Panc1 (cell line): ENCODE measurements around the gene OSBPL10. TPM values are rescaled to one million over a fixed set of nuclear protein-coding genes. Genes with fewer than 3 reads are reported as not detected.
A peak's percentile ranks its signal among the peaks of the same experiment; 100 is the strongest.

Experiments
- ATAC-seq: fragments of 200-7000 bp; cut with Tn5 transposase; 2 replicates; pipeline ENCODE4 v1.9.1; 2020; ENCODE audit warnings: mild to moderate bottlenecking, moderate library complexity
- BruUV-seq: library from RNA; stranded (reverse); fragments of 400-500 nt; replicated peaks from 2 replicates; lab custom pipeline; 2021; lab: Mats Ljungman, UMichigan
- CTCF ChIA-PET: fragments of 300-600 bp; sonication (Branson Sonifier 250); formaldehyde crosslinking; loops from one replicate; lab custom pipeline; 2022; ENCODE audit warnings: antibody characterized with exemption; lab: Charles Lee
- POLR2A ChIA-PET: fragments of 300-600 bp; sonication (Branson Sonifier 250); formaldehyde crosslinking; loops from one replicate; lab custom pipeline; 2022; ENCODE audit warnings: antibody characterized with exemption; lab: Charles Lee
- DNase-seq: peaks from one replicate; pipeline ENCODE4 v3.0.0-alpha.2; 2010; ENCODE audit warnings: low read depth, low spot score
- H3K27ac ChIP-seq: 2 replicates; pipeline ENCODE4 v1.5.1; 2011; ENCODE audit warnings: mild to moderate bottlenecking, low read length, inconsistent platforms
- H3K27me3 ChIP-seq: fragments of 200-500 bp; sonication (Bioruptor generic); 2 replicates; pipeline ENCODE4 v1.6.0; 2014; ENCODE audit warnings: low read length, inconsistent platforms; ENCODE audit not compliant: control insufficient read depth, insufficient read depth
- H3K36me3 ChIP-seq: fragments of 200-500 bp; sonication (Bioruptor generic); 2 replicates; pipeline ENCODE4 v1.5.1; 2014; ENCODE audit warnings: inconsistent platforms, mild to moderate bottlenecking, low read length, moderate library complexity; ENCODE audit not compliant: control insufficient read depth, insufficient read depth
- H3K4me1 ChIP-seq: 2 replicates; pipeline ENCODE4 v1.5.1; 2011; ENCODE audit warnings: inconsistent platforms, mild to moderate bottlenecking, low read length, moderate library complexity; ENCODE audit not compliant: control insufficient read depth, insufficient read depth
- H3K4me3 ChIP-seq, 2 experiments: 2 replicates each; pipeline ENCODE4 v1.5.1; 2011 to 2012; ENCODE audit warnings: low read depth in 2 of 2, low read length in 2 of 2, mild to moderate bottlenecking in 2 of 2, inconsistent platforms in 1 of 2, moderate library complexity in 1 of 2
- H3K9me3 ChIP-seq: fragments of 200-500 bp; sonication (Bioruptor generic); 2 replicates; pipeline ENCODE4 v1.5.1; 2014; ENCODE audit warnings: low read depth, mild to moderate bottlenecking, inconsistent platforms, low read length, moderate library complexity; ENCODE audit not compliant: control insufficient read depth, insufficient read depth
- CTCF ChIP-seq: fragments of 450-650 bp; IDR thresholded peaks from 2 replicates; pipeline ENCODE4 v1.5.1; 2017; ENCODE audit warnings: mild to moderate bottlenecking
- POLR2AphosphoS5 ChIP-seq: IDR thresholded peaks from 2 replicates; pipeline ENCODE4 v1.6.1; 2012; ENCODE audit warnings: mild to moderate bottlenecking, low read depth, low read length, moderate library complexity
- REST ChIP-seq, 2 experiments: IDR thresholded peaks; 2 replicates each; pipeline ENCODE4 v1.6.1; 2011 to 2012; ENCODE audit warnings: low read depth in 2 of 2, control low read depth in 1 of 2, low read length in 1 of 2, mild to moderate bottlenecking in 1 of 2, moderate library complexity in 1 of 2; ENCODE audit not compliant: insufficient read depth in 1 of 2
- SIN3A ChIP-seq: IDR thresholded peaks from 2 replicates; pipeline ENCODE4 v1.6.1; 2012; ENCODE audit warnings: low read depth, mild to moderate bottlenecking, low read length, moderate library complexity, borderline replicate concordance; ENCODE audit not compliant: insufficient read depth
- TCF7L2 ChIP-seq: IDR thresholded peaks from 2 replicates; pipeline ENCODE4 v1.6.1; 2011; ENCODE audit warnings: mild to moderate bottlenecking, low read depth, low read length, inconsistent platforms
- in situ Hi-C: cut with HindIII; loops from 2 replicates; pipeline ENCODE4 v1.10.0; 2016; ENCODE audit warnings: low sequenced_read_pairs, low pct_unique_long_range_greater_than_20kb
- intact Hi-C: fragments of 100-400 bp; cut with micrococcal nuclease; formaldehyde crosslinking; loops from one replicate; pipeline ENCODE4 v1.10.0; 2022; ENCODE audit not compliant: unreplicated experiment
- total RNA-seq: library from RNA; stranded (reverse); gene quantifications from one replicate; pipeline ENCODE4 v1.2.1, GENCODE V29; 2021; ENCODE audit not compliant: unreplicated experiment

Gene OSBPL10
- total RNA-seq, 1 experiment from 2014 or later = 88.1 TPM

GRCh38 chr3:31926543-31926942, 54.5 kb downstream of the OSBPL10 start:
- intact Hi-C loops (no loop called here), in situ Hi-C loops (no loop called here)
- H3K27me3 ChIP-seq = no peaks in the 10 kb centered on the region
- ATAC-seq = no peak
- no peaks in the 10 kb centered on the region for H3K36me3 ChIP-seq
- no peak for TF ChIP-seq POLR2AphosphoS5
- TF ChIP-seq CTCF = no peak
- no peak for TF ChIP-seq REST (IDR thresholded peaks at IDR 0.05; ENCODE audit: insufficient read depth in 1 of 2, low read depth in 2 of 2, low read length in 1 of 2)
- no peak for TF ChIP-seq TCF7L2
- no peak overlapping the region for H3K27ac ChIP-seq
- no peaks in the 10 kb centered on the region for H3K9me3 ChIP-seq
- CTCF ChIA-PET = no interaction called here
- POLR2A ChIA-PET = no interaction called here
- DNase-seq = no peak
- H3K4me3 ChIP-seq = no peak overlapping the region
- BruUV-seq = no TSS peak
- peaks cover 26% of the 10 kb centered on the region for H3K4me1 ChIP-seq

GRCh38 chr3:31925271-31925630, 55.8 kb downstream of the OSBPL10 start:
- no peak for TF ChIP-seq SIN3A
- TF ChIP-seq REST (IDR thresholded peaks at IDR 0.05; ENCODE audit: insufficient read depth in 1 of 2, low read depth in 2 of 2, low read length in 1 of 2) = no peak
- TF ChIP-seq TCF7L2 = no peak
- no peak for TF ChIP-seq CTCF
- TF ChIP-seq POLR2AphosphoS5 = no peak

More at GRCh38 chr3:31925271-31925630, 55.8 kb downstream of the OSBPL10 start:
- Histone ChIP-seq H3K4me3 (no peak overlapping the region), H3K36me3 (no peaks in the 10 kb centered on the region), H3K27me3 (no peaks in the 10 kb centered on the region), H3K9me3 (no peaks in the 10 kb centered on the region), H3K27ac (0 out of 2 replicates have a peak overlapping the region, but pooled peaks have one; percentile 39), H3K4me1 (peaks cover 26% of the 10 kb centered on the region)
- POLR2A ChIA-PET = no interaction called here
- 0 out of 2 replicates have a peak, but pooled peaks have one; percentile 17 for ATAC-seq
- intact Hi-C loops (no loop called here), in situ Hi-C loops (no loop called here)
- no peak for DNase-seq
- CTCF ChIA-PET = no interaction called here
- no TSS peak for BruUV-seq
